Pancreas (tissue), 10 donors: ENCODE data around the gene CENPH. TPM values are rescaled to one million over a fixed set of nuclear protein-coding genes. Genes with fewer than 3 reads are reported as not detected.
"Not testable (repeated sequence)": the region's sequence is repeated elsewhere in the genome, so short reads cannot be mapped to it uniquely, and the experiment has no call there.

Source experiments
- ATAC-seq, 4 donors: fragments of 200-7000 bp; cut with Tn5 transposase; one replicate each; pipeline versions ENCODE4 v1.8.0 to v1.9.1; 2020; ENCODE audit warnings: mild to moderate bottlenecking in 4 of 4, moderate library complexity in 4 of 4
- DNase-seq, 6 donors: peaks; one replicate each; pipeline ENCODE4 v3.0.0-alpha.2; 2020
- FAIRE-seq: peaks from 2 replicates; lab custom pipeline; 2012; peaks lifted over from hg19 to GRCh38; lab: Jason Lieb, UNC
- H3K27ac ChIP-seq, 4 donors: fragments of 200-600 bp; sonication (generic); 1 replicate in 3 of 4; 2 replicates in 1 of 4; pipeline versions ENCODE4 v1.5.0 to v1.8.0; 2020
- H3K27me3 ChIP-seq, 4 donors: fragments of 200-600 bp; one replicate each; pipeline ENCODE4 v1.8.0; 2021
- H3K36me3 ChIP-seq, 3 donors: fragments of 200-600 bp; sonication (generic) in 1 of 3; one replicate each; pipeline versions ENCODE4 v1.5.0 to v1.8.0; 2020 to 2021
- H3K4me1 ChIP-seq, 3 donors: fragments of 200-600 bp; one replicate each; pipeline ENCODE4 v1.8.0; 2021
- H3K4me3 ChIP-seq, 4 donors: fragments of 200-600 bp; sonication (generic) in 2 of 4; one replicate each; pipeline versions ENCODE4 v1.5.0 to v1.8.0; 2020 to 2021
- H3K9me3 ChIP-seq, 4 donors: fragments of 200-600 bp; one replicate each; pipeline ENCODE4 v1.8.0; 2021
- WGBS, 2 donors: extraction: QIAGEN DNeasy Blood & Tissue Kit; methylation state at CpG; one replicate each; pipeline ENCODE4 v1.1.7; 2013; 5-methylcytosine and 5-hydroxymethylcytosine counted together
- intact Hi-C, 3 donors: fragments of 100-400 bp; cut with DNase I; formaldehyde crosslinking; loops; one replicate each; pipeline versions ENCODE4 v1.11.1 to v1.14.2; 2022
- polyA plus RNA-seq, 2 donors: library from polyadenylated mRNA; stranded (reverse); fragments of 200-250 nt; gene quantifications; one replicate each; pipeline ENCODE4 v1.2.3, GENCODE V29; 2013
- total RNA-seq, 6 donors: library from RNA; stranded (reverse); fragmentation: NEBNext Ultra II Directional in 4 of 6; extraction: Animal tissue kit (Norgen Biotek cat#: 25700) in 4 of 6; gene quantifications; one replicate each; pipeline versions ENCODE4 v1.2.1 to v1.2.4, GENCODE V29; 2021 to 2023
- TF ChIP-seq, protein P1 (sequence below), 4 donors: fragments of 200-600 bp; sonication (generic) in 3 of 4; IDR thresholded peaks; one replicate each; pipeline versions ENCODE4 v1.5.0 to v1.8.0; 2021; ENCODE audit warnings: antibody characterized with exemption in 4 of 4
- donor health status: healthy with polysubstance abuse.
- donor health status: DM: no; HTN: no; CAD: no; lungs with moderate emphysema.
- donor health status: DM: no; HTN: no; CAD: no.
- donor health status: control.
- donor health status: control.
- donor health status: Bipolar disorder and iron deficiency.
- donor health status: DM: yes; HTN: yes; CAD: no.
- donor health status: DM: no; HTN: no; CAD: no.
- donor health status: DM: no; HTN: no; CAD: no.
- donor health status: DM: yes; HTN: yes; CAD: no.

CENPH gene
- total and polyA plus RNA-seq, 8 donors = 0.28 to 1.4 (median 1.0) TPM

DNA sequence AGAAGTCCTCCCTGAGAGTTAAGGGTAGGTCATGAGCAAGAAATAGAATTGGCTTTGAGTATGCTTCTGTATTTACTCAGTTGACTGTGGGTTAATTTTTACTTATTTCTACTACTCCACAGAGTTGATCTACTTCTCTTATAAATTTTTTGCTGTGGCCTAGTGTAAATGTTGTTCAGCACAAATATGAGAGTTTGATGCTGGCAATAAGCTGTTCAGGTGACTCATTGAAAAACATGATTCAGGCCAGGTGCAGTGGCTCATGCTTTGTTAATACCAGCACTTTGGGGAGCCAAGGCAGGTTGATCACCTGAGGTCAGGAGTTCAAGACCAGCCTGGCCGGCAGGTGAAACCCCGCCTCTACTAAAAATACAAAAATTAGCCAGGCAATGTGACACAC is 40.8 kb downstream of the CENPH start:
- ATAC-seq = peak in 1 of 4 donors; percentile 4

DNA sequence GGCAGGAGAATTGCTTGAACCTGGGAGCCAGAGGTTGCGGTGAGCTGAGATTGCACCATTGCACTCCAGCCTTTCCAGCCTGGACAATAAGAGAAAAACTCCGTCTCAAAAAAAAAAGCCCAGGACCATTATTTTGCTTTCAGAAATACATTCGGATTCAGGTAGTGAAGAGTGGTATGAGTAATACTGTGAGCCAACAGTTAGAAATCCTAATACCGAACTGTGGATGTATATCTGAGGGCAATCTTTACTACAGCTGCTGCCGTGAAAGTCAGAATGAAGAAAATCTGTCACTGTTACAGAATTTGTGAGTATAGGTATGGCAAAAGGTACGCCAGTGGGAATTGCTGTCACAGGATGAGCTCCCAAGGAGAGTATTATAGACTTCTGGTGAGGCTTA is 41.9 kb downstream of the CENPH start:
- Histone ChIP-seq H3K27ac (no peak overlapping the region), H3K36me3 (no peaks in the 10 kb centered on the region), H3K27me3 (no peaks in the 10 kb centered on the region), H3K4me3 (no peak overlapping the region), H3K4me1 (peaks cover 0 to 22% (median 11%) of the 10 kb centered on the region in 3 donors), H3K9me3 (no peaks in the 10 kb centered on the region)
- FAIRE-seq = no peak
- intact Hi-C loops = no loop called here
- no peak for ATAC-seq
- WGBS, 2 donors = 94 to 96% methylated on average over 6 of the region's 6 CpGs
- TF ChIP-seq, protein P1, sequence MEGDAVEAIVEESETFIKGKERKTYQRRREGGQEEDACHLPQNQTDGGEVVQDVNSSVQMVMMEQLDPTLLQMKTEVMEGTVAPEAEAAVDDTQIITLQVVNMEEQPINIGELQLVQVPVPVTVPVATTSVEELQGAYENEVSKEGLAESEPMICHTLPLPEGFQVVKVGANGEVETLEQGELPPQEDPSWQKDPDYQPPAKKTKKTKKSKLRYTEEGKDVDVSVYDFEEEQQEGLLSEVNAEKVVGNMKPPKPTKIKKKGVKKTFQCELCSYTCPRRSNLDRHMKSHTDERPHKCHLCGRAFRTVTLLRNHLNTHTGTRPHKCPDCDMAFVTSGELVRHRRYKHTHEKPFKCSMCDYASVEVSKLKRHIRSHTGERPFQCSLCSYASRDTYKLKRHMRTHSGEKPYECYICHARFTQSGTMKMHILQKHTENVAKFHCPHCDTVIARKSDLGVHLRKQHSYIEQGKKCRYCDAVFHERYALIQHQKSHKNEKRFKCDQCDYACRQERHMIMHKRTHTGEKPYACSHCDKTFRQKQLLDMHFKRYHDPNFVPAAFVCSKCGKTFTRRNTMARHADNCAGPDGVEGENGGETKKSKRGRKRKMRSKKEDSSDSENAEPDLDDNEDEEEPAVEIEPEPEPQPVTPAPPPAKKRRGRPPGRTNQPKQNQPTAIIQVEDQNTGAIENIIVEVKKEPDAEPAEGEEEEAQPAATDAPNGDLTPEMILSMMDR (IDR thresholded peaks at IDR 0.05) = no peak
- no peak for DNase-seq

More for the DNA sequence above, 40.8 kb downstream of the CENPH start:
- Histone ChIP-seq H3K4me1 (peaks cover 0 to 12% (median 0%) of the 10 kb centered on the region in 3 donors), H3K36me3 (no peaks in the 10 kb centered on the region), H3K4me3 (no peak overlapping the region), H3K27ac (no peak overlapping the region), H3K27me3 (no peaks in the 10 kb centered on the region), H3K9me3 (no peaks in the 10 kb centered on the region)
- intact Hi-C loops = no loop called here
- TF ChIP-seq, protein P1 (IDR thresholded peaks at IDR 0.05) = no peak
- FAIRE-seq (no peak), DNase-seq (peak in 1 of 6 donors; percentile 24)
- 60 to 68% methylated on average over 2 of the region's 2 CpGs for WGBS, 2 donors

DNA sequence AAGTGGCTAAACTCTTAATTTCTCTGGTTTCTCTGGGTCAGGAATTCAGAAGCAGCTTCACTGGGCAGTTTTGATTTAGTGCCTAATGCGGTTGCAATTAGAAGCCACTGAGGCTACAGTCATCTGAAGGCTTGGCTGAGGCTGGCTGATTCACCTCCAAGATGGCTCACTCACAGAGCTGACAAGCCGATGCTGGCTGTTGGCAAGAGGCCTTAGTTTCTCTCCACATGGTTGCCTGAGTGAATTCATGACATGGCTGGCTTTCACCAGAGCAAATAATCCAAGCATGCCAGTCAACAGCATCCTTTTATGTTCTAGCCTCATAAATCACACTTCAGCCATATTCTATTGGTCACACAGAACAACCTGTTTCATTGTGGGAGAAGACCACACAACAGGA is 42.5 kb downstream of the CENPH start:
- FAIRE-seq = no peak
- TF ChIP-seq, protein P1 (IDR thresholded peaks at IDR 0.05) = no peak
- 87 to 91% methylated on average over 2 of the region's 2 CpGs for WGBS, 2 donors

DNA sequence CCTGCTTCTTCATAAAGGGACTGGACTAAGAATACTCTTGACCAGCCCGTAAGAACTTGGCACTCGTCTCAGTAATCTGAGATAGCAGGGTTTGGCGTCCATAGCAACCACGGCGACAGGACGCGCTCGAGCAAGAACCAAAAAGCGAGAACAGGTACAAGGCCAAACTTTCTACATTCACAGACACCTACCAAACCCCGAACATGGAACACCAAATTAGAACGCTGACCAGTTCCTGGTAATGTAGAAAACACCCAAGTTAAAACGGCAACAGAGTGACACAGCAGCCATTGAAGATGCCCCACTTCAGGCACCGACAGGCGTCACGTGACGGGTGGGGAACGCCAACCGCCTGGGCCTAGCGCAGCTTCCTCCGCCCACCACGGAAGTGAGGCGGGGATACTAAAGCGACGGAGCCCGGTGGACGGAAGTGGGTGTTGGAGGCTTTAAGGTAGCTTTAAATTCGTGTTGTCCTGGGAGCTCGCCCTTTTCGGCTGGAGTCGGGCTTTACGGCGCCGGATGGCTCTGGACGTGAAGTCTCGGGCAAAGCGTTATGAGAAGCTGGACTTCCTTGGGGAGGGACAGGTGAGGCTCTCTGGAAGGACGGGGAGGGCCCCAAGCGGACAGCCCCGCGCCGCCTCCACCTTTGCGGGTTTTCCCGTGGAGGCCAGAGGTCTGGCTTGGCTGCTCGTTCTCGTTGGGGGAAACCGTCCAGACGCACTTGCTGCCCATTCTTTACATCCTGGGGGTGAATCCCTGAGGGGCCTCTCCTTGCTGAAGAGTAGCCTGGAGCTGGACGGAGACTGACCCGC is 45.3 kb downstream of the CENPH start, which contains the start of gene CDK7:
Gene CDK7 (plus strand): TSS at position 430 of the 812 bp plus-strand sequence. CDS start 90 bp downstream, at position 520.
- Histone ChIP-seq H3K4me1 (peaks cover 0 to 16% (median 15%) of the 10 kb centered on the region in 3 donors), H3K9me3 (no peaks in the 10 kb centered on the region), H3K27ac (peak within 1 kb of the TSS; percentile 65 to 83 (median 76)), H3K27me3 (no peaks in the 10 kb centered on the region), H3K4me3 (peak within 1 kb of the TSS; percentile 70 to 78 (median 75)), H3K36me3 (no peaks in the 10 kb centered on the region)
- intact Hi-C loops = no loop called here
- DNase-seq = peak; percentile 89 to 95 (median 92)
- ATAC-seq = peak; percentile 99 to 100 (median 100)
- TF ChIP-seq, protein P1 (IDR thresholded peaks at IDR 0.05) = no peak
- peak; percentile 68 for FAIRE-seq
- 0% methylated on average over 49 of the region's 49 CpGs for WGBS, 2 donors

More for the DNA sequence above, 42.5 kb downstream of the CENPH start:
- H3K9me3 ChIP-seq = no peaks in the 10 kb centered on the region
- H3K4me3 ChIP-seq = no peak overlapping the region
- intact Hi-C loops = no loop called here
- no peak for ATAC-seq
- peaks cover 0 to 24% (median 15%) of the 10 kb centered on the region in 3 donors for H3K4me1 ChIP-seq
- no peaks in the 10 kb centered on the region for H3K27me3 ChIP-seq
- H3K36me3 ChIP-seq = no peaks in the 10 kb centered on the region
- no peak overlapping the region for H3K27ac ChIP-seq
- DNase-seq = no peak

DNA sequence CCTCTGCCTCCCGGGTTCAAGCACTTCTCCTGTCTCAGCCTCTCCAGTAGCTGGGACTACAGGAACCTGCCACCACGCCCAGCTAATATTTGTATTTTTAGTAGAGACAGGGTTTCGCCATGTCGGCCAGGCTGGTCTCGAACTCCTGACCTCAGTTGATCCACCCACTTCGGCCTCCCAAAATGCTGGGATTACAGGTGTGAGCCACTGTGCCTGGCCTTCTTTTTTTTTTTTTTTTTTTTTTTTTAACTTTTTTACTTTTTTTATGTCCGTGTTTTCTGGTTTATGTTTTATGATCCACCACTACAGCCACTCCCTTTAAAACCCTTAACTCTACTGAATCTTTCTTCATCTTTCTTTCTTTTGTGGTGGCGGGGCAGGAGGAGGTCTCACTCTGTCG is 47.4 kb downstream of the CENPH start:
- ATAC-seq, DNase-seq, H3K27ac ChIP-seq, H3K9me3 ChIP-seq, H3K4me3 ChIP-seq, H3K27me3 ChIP-seq, intact Hi-C loops, FAIRE-seq, H3K36me3 ChIP-seq: not testable (repeated sequence)
- H3K4me1 ChIP-seq = peaks cover 0 to 15% (median 12%) of the 10 kb centered on the region in 3 donors
- WGBS, 2 donors = 93 to 95% methylated on average over 9 of the region's 9 CpGs
